Stimulated activated CD8-positive, alpha-beta memory T cell treated with anti-CD3 and anti-CD28 coated beads, Interleukin-15, amount 100 ng/mL, for 1 hour (primary cell): Measurements from ENCODE around the gene AKR1B1.
"Not testable (repeated sequence)": the region's sequence is repeated elsewhere in the genome, so short reads cannot be mapped to it uniquely, and the experiment has no call there.

Source experiments
- DNase-seq: peaks from one replicate; pipeline ENCODE4 v3.0.0-alpha.2; 2020; ENCODE audit warnings: low read depth

Gene AKR1B1

DNA sequence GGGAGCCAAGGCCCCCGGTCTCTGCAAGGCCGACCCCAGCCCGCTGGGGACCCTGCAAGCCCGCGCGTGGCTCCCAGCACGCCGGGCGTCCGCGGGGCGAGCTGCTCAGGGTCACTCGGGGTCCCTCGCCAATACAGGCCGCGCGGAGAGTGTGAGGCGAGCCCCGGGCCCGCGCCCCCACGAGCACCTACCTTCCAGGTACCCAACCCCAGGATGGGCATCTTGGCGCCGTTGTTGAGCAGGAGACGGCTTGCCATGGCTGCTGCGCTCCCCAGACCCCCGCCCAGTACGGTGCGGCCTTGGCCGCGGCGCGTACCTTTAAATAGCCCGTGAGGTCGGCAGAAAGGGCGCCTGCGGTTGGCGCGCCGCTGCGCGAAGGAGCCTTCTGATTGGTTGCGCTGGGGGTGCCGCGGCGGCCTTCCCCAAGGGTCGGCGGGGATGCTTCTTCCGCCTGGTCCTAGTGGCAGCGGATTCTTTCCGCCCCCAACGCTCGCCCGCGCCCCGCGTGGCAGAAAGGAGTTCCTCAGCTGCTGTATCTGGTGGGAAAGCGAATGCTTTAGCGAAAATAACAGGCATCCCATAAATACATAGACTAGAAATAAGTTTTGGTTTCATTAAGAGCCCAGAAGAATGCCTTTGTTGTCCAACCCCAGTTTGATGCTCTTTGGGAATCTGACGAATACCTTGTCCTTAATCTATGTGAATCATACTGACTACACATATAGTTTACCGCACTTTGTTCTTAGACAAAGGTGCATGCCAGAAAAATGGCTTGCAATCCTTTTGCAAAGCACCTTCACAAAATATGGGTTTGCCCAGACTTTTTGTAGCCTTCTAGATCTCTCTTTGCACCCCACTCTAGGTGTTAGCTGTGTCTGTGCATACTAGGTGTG lies at the start of gene AKR1B1:
AKR1B1 (minus strand) TSS at position 295 of the 893 bp plus-strand sequence; CDS start at position 257, 38 bp downstream.
- DNase-seq: peak; percentile 66

DNA sequence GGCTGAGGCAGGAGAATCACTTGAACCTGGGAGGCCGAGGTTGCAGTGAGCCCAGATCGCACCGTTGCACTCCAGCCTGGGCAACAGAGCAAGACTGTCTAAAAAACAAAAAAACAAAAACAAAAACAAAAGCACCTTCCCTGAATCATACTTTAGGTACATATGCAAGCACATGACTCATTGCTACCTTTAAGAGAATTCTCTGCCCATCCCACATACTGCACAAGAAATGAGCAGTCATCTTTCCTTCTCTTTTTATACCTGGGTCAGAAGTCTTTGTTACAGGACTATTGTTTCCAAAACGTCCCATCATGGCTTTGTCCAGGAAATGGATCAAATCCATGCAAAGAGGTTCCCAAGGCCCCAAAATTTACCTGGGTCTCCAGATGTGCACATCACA lies 47.0 kb upstream of the AKR1B1 start:
- DNase-seq: no peak

DNA sequence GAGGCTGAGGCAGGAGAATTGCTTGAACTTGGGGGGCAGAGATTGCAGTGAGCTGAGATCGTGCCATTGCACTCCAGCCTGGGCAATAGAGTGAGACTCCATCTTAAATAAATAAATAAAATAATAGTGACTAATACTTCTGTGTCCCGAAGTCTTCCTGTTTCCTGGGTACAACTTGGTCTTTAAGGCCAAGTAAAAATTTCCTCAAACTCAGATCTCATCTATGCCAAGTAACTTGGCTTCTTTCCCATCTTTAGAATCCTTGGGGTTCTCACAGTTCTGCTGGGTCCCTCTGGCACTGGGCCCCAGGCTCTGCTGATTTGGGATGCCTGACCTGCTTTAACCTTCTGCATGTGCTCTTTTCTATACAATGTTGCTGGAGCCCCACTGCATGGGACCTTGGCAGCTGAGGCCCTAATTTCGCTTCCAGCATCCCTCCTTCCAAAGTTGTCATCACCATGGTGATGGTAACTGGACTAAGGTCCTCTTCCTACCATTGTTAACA lies 45.8 kb upstream of the AKR1B1 start:
- no peak for DNase-seq

DNA sequence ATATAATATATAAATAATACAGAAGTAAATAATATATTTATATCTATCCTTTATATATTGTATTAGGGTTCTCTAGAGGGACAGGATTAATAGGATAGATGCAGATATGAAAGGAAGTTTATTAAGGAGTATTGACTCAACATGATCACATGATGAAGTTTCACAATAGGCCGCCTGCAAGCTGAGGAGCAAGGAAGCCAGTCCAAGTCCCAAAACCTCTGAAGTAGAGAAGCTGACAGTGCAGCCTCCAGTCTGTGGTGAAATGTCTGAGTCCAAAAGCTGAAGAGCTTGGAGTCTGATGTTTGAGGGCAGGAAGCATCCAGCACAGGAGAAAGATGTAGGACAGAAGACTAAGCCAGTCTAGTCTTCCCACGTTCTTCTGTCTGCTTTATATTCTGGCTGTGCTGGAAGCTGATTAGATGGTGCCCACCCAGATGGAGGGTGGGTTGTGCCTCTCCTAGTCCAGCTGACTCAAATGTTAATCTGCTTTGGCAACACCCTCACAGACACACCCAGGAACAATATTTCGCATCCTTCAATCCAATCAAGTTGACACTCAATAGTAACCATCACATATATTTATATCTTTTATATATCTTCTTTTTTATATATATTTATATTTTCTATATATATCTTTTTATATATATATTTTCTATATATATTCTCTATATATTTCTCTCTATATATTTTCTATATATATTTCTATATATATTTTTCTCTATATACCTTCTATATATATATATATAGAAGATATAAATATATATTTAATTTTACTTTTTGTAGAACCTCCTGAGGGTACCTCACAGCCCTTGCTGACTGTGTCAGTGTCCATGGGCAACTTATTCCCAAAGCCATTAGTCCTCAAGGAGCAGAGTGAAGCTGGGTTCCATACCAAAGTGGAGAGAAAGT lies 43.8 kb upstream of the AKR1B1 start:
- DNase-seq: no peak

DNA sequence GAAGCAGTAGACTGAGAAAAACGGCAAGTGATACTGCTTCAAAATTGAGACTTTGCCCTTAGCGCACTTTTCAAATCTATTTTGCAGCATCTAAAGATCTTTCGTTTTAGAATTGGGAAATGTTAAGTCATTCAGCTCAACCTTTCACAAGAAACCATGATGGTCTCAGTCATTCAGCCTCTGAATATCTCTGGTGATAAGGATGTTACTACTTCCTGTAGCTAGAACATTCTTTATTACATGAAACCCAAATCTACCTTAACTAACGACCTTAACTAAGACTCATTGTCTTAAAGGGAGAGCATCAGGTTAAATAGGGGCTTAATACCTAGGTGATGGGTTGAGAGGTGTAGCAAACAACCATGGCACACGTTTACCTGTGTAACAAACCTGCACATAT lies 42.1 kb upstream of the AKR1B1 start:
- DNase-seq: no peak

DNA sequence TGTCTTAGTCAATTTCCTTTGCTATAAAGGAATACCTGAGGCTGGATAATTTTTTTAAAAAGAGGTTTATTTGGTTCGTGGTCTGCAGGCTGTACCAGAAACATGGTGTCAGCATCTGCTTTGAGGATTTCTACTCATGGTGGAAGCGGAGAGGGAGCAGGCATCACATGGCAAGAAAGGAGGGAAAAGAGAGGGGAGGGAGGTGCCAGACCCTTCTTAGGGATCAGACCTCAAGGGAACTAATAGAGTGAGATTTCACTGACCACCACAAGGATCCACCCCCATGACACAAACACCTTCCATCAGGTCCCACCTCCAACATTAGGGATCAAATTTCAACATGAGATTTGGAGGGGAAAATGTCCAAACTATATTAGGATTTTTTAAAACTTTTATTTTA lies 41.5 kb upstream of the AKR1B1 start:
- no peak for DNase-seq

DNA sequence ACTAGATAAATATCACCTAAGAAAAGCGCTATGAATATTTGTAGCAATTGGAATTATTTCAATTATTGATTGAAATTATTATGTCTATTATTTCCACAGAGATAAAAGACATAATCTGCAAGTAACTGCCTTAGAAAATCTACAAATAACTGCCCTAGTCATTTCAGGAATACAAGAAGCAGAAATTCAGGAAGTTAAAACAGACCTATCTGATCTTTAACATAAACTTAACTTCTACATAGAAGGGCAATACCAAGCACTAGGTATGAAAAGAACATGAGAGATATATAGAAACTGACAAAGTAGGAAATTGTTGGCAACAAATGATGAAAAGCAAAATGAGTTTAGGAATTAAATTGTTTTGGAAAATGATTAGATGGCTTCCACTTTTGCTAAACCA lies 36.6 kb upstream of the AKR1B1 start:
- no peak for DNase-seq

DNA sequence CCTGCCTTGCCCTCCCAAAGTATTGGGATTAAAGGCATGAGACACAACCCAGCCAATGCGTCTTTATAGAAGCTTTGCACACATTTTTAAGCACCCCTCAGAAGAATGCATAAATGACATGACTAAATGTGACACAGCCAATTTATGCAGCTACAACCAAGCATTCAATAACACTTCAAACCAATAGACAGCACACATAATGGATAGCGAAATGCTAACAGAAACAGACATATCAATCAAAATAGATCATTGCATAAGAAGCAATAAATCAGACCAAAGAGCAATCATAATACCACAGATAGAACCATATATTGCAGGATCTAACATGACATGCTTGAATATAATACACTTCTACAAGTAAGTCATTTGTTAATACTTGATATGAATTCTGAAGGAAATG lies 34.2 kb upstream of the AKR1B1 start:
- no peak for DNase-seq

DNA sequence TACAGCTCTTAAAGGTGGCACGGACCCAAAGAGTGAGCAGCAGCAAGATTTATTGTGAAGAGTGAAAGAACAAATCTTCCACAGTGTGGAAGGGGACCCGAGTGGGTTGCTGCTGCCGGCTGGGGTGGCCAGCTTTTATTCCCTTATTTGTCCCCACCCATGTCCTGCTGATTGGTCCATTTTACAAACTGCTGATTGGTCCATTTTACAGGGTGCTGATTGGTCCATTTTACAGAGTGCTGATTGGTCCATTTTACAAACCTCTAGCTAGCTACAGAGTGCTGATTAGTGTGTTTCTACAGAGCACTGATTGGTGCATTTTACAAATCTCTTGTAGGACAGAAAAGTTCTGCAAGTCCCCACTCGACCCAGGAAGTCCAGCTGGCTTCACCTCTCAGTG lies 28.8 kb upstream of the AKR1B1 start:
- DNase-seq: not testable (repeated sequence)

DNA sequence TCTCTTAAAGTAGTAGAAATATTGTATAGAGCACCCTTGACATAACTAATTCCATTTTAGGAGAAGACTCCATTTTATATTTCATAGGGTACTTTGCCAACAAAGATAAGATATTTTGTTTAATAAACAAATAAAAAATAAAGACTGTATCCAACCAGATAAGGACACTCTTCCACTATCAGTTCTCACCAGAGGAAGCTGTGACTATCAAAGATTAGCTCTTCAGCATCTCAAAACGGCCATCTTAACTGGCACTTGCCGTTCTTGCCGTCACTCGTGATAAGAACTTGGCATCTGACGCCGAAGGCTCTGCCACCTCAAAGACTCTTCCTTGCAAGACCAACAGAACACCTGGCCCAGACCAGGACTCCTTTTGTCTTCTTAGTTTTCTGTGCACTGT lies 26.3 kb upstream of the AKR1B1 start:
- DNase-seq: no peak

DNA sequence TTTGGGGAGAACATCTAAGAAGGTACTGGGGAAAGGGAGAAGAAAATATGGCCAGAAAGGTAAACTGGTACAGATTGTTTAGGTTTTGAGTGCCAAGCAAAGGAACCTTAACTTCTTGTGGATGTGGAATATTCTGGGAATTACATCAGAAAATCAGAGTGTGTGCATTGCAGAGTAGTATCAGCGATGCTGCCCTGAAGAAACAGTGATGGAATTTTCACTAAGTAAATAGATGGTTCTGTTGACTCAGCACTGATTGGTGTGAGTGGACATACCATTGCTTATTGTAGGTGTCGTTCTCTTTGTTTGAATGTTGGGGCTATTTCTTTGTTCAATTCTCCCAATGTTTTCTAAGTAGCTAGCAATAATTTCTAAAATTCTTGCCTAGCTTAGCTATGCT lies 24.4 kb upstream of the AKR1B1 start:
- DNase-seq: no peak

DNA sequence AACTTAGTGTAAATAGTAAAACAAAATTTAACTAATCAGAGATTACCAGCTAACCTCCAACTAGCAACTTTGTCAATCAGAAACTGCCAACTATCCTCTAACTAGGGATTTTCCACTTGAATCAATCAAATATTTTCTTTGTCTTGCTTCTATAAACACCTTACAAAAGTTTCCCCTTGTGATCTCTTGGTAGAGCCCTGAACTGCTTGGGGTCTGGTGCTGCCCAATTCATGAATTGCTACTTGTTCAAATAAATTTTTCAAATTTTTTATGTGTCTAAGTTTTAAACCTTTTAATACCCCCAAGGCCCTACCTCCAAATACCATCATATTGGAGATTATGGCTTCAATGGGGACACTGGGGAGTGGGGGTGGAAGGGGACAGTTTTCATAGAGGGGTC lies 24.0 kb upstream of the AKR1B1 start:
- no peak for DNase-seq

DNA sequence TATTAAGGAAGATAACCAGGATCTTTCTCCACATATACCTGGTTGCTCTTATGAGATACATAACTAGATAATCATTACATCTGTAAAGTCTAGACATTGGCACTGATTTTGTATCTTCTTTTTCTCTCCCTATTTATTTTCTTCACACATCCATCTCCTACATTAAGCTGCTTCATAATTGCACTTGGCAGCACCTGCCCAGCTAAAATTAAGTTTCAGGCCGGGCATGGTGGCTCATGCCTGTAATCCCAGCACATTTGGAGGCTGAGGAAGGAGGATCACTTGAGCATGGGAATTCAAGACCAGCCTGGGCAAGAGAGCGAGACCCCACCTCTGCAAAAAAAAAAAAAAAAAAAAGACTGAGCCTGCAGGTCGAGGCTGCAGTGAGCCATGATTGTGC lies 22.3 kb upstream of the AKR1B1 start:
- no peak for DNase-seq

DNA sequence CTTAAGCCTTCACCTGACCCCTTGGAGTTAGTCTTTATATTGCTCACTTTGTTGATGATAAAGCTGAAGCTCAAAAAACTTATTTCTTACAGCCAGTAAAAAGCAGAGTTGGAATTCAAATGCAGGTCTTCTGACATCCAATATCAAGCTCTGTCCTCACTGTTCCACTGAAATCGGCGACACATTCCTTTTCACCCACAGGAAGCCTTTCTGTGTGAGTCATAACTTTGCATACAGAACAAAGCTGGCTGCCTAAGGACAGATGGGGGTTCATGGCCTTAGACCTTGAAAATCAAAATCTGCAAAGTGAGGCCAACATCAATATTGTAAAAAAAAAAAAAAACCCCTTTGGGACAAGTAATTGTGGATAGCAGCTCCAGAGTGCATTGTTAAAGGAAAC lies 21.8 kb upstream of the AKR1B1 start:
- no peak for DNase-seq

DNA sequence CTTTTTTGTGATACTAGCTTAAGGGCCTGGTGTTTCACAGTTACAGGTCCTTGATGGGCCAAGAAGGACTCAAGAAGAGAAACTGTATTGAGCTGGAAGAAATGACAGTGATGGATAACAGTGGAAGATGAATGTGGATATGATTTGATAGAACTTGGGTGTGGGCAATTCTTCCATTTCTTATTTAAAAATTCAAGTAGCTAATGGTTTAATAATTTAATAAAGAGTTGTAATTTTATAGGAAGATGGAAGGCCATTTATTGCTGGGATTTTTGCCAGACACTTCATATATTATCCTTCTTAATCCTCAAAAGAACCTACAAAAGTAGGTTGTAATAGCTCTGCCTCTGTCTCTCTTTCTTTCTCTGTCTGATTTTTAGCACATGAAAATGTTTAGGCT lies 21.3 kb upstream of the AKR1B1 start:
- no peak for DNase-seq

DNA sequence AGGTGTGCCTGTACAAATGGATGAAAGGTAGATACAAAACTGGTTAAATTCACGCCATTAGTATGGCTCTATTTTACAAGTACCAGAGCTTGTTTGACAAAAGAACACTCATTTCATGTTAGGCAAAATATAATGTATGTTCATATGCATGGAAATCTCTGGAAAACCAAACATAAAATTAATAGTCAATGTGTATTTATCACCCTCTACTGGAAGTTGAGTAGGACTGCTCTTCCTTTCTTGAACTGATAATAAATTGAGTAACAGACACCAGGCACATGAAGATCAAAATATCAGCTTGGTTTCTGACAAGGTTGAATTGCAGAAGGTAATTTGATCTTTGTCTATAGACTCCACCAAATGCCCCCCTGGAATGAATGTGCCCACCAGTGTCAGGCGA lies 19.8 kb upstream of the AKR1B1 start:
- DNase-seq: no peak

DNA sequence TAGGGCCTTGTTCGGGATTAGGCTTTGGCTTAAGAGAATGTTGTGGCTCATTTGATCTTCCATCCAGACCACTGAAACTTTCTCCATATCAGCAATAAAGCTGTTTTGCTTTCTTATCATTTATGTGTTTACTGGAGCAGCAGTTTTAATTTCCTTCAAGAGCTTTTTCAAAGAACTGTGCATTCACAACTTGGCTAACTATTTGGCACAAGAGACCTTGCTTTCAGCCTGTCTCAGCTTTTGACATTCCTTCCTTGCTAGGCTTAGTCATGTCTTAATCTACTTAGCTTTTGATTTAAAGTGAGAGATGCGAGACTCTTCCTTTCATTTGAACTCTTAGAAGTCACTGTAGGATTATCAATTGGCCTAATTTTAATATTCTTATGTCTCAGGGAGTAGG lies 19.1 kb upstream of the AKR1B1 start:
- DNase-seq: no peak

DNA sequence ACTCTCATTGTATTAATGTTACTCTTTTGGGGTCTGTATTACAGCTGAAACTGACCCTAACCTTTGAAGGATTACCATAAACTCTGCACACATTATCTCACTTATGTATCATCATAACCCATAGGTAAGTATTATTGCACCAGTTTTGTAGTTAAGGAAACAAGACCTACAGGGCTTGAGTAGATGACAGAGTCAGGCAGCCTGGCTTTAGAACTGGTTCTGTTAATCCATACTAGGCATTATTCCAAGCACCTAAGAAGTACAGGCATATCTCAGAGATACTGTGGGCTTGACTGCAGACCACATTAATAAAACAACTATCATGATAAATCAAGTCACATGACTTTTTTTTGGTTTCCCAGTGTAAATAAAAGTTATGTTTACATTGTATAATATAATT lies 17.1 kb upstream of the AKR1B1 start:
- DNase-seq: no peak

DNA sequence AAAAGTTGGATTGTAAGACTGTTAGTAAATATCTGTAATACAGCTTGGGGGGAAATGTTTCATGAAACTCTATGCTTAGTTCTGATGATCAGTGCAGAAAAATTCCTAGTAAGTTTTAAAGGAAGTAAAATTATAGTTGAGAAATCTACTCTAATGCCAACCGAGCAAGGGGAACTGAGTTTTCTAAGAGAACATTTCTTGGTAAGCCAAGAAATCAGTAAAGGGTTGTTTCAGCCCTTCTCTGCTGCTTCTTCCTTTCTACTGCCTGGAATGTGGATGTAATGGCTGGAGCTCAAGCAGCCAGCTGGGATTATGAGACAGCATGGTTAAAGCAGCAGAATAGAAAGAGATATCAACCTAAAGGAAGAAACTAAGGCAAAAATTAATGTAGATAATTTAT lies 15.9 kb upstream of the AKR1B1 start:
- DNase-seq: no peak

DNA sequence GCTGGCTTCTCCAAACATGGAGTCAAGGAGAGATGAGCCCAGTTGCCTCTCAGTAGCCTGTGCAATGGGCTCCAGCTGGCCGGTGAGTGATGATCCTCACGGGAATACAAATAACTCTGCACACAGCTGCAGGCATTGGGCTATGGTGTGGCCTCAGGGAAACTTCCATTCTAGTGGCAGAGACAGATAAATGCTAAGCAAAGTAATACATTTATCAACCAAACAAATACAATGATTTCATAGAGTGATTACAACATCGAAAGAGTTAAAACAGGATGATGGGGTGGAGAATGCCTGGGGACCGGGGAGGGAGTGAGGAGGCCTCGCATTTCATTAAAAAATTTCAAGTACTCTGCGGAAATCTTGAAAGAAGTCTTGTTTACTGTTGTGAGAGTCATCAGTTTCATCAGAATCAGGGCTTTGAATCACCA lies 15.0 kb upstream of the AKR1B1 start:
- DNase-seq: no peak

DNA sequence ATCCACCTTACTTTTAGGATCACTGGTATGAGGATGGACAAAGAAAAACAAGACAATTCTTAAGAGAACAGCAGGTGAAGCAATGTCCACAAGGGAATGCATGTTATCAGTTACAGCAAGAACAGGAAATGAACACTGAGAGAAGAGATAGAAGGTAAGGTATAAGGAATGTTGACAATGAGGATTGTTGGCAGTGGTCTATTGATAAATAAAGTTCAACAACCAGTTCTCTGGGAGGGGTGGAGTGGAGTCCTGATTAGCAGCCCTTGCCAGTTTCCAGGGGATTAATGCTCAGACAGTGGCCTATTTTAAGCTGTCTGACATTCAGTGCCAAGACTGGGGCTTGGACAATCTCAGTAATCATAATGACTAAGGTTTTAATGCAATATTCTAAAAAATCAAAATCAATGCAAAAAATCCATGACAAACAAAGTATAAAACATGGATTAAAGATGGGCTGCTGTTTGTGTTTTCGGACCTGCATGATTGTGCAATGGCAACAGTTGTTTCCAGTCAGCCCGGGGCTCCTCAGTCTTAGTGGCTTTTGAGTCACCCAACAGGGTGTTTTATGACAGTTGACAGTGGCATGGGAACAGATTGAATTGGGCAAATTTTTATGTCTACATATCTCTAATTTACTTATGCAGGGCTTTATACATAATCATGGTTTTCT lies 13.8 kb upstream of the AKR1B1 start:
- no peak for DNase-seq

DNA sequence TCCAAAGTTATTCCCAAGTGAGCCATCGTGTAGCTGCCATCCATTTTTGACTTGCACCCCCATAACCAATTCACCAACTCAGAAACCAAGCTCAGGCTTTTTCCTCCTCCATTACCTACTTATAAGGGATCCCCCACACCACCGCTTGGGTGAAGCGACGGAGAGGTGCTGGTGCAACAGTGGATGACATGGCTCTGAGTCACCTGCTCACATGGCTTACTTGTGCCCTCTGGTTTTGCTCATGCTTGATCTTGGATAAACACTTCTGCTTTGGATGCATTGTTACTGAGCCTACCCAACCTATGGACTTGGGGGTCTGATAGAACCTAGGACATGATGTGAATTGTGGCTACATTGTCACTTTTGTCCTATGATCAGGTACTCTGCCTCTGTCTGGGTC lies 12.0 kb upstream of the AKR1B1 start:
- DNase-seq: no peak
